GM21447 (cell line): ENCODE results near the gene PROM1.

Source experiments
- ATAC-seq: cut with Tn5 transposase; IDR thresholded peaks from one replicate; pipeline ENCODE4 v1.9.1; 2021; ENCODE audit not compliant: unreplicated experiment

PROM1 gene, protein sequence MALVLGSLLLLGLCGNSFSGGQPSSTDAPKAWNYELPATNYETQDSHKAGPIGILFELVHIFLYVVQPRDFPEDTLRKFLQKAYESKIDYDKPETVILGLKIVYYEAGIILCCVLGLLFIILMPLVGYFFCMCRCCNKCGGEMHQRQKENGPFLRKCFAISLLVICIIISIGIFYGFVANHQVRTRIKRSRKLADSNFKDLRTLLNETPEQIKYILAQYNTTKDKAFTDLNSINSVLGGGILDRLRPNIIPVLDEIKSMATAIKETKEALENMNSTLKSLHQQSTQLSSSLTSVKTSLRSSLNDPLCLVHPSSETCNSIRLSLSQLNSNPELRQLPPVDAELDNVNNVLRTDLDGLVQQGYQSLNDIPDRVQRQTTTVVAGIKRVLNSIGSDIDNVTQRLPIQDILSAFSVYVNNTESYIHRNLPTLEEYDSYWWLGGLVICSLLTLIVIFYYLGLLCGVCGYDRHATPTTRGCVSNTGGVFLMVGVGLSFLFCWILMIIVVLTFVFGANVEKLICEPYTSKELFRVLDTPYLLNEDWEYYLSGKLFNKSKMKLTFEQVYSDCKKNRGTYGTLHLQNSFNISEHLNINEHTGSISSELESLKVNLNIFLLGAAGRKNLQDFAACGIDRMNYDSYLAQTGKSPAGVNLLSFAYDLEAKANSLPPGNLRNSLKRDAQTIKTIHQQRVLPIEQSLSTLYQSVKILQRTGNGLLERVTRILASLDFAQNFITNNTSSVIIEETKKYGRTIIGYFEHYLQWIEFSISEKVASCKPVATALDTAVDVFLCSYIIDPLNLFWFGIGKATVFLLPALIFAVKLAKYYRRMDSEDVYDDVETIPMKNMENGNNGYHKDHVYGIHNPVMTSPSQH

DNA sequence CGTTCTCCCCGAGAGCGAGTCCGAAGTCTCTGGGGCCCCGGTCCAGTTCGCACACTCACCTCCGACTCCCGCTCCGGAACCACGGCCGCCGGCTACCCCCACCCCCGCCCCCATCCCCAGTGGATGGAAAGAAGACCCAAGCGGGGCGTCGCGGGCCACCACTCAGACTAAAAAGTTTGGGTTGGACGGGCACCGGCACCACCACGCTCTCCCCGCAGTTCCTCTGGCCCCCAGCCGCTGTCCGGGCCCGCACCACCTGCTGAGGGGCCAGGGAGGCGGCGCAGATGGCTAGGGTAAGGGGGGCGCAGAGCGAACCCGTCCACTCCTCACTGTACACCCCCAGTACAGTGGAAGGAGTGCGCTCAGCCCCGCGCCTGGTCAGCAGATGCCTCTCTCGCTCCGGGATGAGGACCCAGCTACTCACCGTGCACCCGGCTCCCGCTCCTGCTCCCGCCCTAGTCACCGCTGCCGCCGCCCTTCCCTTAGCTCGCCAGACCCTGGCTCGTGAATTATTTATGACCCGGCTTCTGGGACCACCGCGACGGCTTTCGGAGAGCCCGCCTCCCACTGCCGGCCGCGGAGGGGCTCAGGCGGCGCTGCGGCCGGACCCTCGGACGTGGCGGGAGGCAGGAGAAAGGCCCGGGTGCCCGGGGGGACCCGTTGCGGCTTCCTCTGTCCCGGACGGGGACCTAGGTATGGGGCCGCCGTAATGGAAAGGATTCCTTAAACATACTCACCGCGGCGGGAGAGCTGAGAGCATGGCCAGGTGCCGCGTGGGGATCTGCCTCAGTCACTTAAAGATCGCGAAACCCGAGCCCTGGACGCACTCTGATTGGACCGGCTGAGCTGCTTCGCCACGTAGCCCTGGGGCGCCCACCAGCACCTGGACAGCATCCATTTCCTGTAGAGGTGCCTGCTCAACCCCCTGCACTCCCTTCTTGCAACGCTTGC lies at the start of gene PROM1:
PROM1 (minus strand) TSS at position 783 of the 951 bp plus-strand sequence. CDS start 8,117 bp downstream, outside the sequence.
- ATAC-seq: no peak

DNA sequence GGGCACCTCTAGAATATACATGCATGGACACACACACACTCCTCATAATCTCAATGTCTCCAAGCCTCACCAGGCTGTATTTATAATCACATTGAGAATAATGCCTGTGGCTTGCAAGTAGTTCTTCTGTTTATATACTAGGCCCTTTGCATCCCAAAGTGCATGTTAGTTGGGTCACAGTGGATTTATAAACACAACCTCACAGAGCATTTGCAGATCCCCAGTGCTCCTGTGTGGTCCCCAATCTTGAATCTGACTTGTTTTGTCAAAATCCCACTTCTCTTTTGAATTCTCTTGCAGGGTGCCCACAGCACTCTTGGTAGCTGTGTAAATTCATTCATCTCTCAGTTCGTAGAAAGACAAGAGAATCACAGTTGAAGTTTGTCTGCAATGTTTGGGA lies 49.6 kb upstream of the PROM1 start:
- ATAC-seq: no peak

DNA sequence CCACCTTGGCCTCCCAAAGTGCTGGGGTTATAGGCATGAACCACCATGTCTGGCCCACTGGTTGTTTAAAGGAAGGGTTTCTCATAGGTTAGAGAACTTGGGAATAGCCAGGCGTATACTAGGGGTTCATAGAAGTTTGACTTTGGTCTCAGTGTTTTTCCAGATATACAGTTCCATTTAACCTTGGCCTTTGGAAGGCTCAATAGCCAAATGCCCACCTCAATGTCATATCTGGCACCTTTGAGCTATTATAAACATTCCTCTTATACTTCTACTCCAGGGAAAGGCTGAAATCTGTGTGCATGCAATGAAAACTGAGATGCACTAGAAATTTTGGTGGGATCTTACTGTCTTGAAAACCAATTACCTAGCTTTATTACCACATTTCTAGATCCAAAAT lies 47.5 kb upstream of the PROM1 start:
- no peak for ATAC-seq

DNA sequence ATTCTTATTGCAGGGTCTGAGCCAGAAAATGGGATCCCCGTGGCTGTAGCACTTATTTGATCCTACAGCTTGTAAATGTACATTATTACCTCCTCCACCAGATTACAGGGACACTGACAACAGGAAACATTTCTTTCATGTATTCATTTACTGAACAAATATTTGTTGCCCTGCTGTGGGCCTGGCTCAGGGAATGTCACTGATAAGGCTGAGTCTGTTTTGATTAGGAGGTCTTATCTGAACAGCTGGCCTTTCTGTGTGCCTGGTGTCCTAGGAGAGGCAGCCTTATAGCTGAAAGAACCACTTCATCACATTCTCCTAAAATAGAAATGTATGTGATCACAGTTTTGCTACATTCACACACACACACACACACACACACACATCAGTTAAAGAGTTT lies 45.5 kb upstream of the PROM1 start:
- ATAC-seq: no peak

DNA sequence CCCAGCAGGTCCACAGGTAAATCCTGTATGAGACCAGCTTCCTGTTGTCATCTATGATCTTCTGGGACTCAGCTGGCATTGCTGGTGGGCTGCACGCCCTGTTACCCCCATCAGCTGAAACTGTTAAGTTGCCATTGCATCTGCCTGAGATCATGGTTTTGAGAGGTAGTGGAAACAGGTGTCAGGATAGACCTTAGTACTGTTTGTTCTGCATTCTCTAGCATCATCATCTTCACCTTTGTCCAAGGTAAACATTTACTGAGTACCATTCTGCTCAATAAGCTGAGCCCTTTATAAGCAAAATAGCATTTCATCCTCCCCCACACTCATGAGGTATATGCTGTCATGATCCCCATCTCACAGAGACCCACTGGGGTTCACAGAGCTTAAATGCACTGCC lies 42.9 kb upstream of the PROM1 start:
- no peak for ATAC-seq

DNA sequence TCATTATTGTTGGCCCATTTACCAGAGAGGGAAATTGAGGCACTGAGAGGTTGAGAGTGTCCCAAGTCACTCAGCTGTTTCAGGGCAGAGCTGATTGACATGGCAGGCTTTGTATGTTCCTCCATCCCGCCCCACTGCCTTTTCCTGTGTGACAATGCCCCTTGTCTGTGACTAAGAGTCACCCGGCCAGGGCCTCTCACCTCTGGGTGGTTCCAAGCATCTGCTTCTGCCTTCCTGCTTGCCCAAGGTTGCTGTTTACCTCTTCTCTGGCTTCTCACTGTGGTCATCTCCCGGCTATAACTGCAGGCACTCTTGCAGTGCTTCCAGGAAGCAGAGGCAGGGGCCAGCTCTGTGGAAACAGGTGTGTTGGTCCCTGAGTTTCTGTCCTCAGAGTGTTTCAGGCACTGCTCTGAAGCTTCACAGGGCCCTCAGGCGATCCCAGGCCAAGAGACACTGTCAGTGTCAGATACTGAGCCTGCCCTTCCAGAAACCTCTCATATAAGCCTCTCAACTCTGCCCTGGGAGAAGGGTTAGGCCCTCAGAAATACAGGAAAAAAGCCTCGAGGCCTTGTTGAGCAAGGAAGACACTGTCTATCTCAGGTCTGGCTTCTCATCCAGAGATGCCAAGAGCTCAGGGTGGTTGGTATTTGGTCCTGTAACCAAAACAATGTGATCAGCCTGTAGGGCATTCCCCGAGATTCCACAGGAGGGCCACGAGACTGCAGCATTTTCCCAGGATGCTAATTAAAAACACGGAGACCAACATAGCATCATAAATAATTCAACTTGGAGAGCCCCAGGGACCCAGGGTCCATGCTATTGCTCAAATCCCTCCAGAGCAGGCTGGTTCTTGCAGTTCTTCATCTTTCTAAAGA lies 42.0 kb upstream of the PROM1 start:
- no peak for ATAC-seq

DNA sequence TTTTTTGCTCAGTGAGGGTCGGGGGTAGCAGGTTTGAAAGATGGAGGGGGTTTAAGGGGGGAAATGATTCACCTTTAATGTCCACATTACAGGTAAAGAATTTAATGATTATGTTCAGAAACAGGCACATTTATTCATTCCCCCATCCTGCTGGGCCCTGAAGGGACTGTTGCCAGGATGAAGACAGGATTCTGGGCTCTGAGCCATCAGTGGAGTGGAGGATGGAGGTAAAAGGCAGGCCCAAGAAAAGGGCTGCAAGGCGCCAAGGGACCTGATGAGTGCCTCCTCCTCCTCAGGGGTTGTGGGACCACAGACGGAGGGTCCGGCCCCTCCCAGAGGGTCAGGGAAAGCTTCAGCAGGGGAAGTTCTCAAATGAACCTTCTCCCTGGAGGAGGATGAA lies 40.4 kb upstream of the PROM1 start:
- no peak for ATAC-seq

DNA sequence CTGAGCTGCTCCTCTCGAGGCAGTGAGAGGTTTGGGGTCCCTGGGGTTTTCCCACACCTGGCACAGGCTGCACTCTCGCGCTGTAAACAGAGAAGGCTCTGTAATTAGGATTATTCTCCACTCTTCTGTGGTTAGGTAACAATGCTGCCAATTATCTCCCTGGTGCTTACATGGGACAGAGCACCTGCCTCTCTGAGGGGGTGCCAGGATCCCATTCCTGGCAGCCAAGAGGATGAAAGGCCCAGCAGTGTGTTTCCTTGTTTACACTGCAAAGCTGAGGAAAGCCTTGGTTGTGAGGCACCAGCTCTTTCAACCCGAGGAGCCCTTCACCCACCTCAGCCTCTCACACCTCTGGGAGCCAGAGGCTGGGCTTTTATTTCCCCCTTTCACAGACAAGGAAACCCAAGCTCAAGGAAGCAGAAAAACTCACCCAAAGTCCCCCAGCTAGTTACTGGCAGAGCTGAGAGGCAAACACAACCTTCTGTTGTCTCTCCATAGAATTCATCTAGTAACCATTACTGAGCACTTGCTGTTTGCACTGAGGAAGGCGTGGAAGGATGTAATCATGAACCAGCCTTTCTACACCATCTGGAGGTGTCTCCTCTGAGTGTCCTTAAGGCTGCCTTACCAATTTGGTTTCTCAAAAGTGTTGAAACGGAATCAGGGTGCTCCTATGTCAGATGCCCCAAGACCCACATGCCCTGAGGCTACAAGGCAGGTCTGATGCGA lies 39.7 kb upstream of the PROM1 start:
- no peak for ATAC-seq

DNA sequence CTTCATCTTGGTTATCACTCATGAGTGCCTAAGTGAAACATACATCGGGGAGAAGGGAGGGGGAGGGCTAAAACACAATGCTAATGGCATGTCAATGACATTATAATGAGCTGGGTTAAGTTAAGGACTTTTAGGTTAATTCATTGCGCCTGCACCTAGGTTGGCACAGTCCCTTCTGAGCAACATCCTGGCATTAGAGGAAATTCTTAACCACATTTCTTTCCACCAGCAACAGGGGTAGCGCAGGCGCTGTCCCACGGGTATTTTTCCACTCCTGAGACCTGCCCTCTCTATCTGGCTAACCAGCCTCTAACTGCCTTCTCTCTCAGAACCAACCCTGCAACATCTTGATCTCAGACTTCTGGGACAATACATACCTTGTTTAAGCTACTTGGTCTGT lies 39.0 kb upstream of the PROM1 start:
- ATAC-seq: no peak

DNA sequence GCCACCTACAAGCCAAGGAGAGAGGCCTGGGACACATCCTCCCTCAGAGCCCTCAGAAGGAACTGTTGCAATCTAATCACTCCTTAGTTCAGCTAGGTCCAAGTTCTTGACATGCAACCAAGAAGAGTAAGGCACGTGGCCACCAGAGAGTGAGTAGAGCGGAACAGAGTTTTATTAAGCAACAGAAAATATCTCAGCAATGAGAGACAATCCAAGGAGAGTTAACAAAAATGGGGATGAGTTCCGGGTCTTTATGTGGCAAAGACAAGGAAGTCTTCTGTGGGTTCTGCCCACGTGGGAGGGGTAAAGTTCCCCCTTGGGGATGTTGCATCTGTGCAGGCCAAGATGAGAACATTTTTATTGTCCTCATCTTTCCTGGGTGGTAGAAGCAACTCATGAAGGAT lies 38.5 kb upstream of the PROM1 start:
- no peak for ATAC-seq

DNA sequence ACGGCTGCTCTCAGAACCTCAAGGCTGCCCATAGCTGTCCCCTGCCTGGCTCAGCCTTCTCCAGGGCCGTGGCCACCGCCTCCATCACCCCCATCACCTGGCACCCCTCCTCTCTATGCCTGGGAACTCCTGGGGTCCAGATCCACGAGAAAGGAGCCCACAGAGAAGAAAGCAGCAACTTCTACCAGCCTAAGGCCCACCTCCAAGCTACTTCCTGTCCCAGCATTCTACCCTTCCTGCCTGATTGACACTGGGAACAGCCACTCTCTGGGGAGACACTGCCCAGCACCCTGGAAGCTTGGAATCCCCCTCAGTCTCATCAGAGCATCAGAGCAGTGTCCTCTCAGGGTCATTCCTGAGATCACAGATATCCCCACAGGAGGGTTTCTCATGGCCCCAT lies 36.9 kb upstream of the PROM1 start:
- no peak for ATAC-seq

DNA sequence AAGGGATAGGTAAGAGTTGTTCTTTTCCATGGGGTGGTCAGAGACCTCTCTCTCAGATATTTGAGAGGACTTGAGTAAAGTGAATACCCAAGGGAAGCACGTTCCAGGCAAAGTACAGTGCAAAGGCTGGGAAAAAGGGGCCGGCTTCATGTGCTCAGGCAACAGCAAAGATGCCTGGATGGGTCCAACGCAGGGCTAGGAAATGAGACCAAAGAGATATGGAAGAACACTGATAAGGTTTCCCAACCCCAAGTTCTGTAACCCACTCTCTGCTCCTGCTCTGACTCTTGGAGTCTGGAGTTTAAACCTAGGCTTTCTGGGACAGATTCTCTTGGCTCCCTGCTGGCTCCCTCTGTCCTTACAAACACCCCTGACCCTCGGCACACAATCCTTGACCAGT lies 36.2 kb upstream of the PROM1 start:
- no peak for ATAC-seq

DNA sequence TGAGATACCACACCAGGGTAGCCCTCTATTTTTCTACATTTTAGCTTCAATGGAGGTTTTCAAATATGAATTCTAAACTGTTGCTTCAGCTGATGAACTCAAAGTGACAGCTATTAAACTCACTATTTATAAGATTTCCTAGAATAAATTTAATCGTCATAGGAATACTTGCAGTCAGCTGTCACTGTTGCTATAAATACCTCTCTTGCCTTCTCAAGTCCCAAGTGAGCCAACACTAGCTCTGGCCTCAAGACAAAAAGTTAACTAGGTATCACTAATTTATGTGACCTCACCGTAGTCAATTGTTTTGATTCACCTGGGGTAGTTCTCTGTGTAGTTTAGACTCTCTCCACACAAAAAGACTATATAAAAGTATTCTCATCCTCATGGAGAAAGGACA lies 34.3 kb upstream of the PROM1 start:
- no peak for ATAC-seq

DNA sequence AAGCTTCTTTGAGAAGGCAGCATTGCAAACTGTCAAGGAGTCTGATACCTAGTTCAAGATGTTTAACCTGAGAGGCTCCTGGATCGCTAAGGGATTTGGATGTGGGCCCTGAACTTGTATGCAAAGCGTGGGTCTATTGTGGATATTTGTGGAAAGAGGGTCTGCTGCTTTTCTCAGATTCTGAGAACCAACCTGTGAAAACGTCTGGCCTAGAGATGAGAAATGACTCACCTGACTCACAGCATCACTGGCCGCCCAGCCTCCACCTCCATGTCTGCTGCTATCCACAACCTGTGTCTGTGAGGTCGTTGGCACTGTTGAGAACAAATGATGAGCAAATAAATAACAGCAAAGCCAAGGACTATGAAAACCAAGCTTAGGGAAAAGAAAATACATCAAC lies 33.3 kb upstream of the PROM1 start:
- ATAC-seq: no peak

DNA sequence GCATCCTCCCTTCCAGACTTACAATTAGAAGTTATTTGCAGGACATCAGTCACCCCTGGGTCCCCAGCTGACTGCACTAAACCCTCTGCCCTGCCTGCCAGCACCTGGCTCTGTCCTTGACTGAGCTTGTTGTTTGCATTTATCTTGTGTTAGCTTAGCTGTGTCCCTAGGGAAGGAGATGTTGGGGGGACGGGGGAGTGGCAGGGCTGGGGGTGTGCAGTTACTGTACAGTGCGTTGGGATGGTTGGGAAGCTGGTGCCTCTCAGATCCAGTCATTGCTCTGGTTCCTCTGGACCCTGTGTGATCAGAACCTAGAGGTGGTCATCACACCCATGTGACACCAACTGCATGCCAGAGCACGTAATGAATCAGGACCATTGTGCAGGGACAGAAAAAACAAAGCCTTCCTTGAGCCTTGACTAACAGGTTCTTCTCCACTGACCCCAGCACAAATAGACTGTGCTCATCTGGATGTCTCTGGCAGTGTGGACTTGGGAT lies 32.7 kb upstream of the PROM1 start:
- ATAC-seq: no peak

DNA sequence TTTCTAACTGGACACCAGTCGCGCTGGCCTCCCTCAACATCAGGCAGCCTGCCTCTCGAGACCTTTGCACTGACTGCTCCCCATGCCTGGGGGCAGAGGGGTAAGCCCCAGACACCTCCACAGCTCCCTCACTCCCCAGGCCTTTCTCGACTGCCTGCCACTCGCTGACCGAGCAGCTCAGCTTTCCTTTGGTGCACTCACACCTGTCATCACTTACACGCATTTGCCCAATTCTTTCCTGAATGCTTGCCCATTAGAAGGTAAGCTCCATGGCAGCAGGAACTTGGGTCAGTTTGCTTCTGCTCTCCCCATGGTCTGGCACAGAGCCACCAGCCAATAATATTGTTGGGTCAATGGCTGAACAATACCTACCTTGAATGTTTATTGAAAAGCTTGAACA lies 32.2 kb upstream of the PROM1 start:
- no peak for ATAC-seq

DNA sequence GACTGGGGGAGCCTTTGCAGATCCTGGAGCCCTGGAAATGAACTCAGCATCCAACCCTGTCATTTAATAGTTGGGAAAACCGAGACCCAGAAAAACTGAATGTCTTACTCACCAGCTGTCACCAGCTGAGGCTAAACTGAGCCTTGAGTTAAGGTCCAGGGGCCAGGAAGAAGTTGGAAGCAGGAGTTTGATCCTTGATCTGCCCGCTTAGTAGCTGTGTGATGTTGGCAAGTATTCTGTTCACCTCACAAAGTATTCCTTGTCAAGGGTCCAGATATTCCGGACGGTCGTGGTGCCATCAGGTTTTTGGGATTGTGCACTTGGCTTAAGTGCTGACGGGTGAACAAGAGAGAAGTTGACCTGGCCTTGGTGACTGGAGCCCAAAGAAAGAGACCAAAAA lies 30.7 kb upstream of the PROM1 start:
- no peak for ATAC-seq

DNA sequence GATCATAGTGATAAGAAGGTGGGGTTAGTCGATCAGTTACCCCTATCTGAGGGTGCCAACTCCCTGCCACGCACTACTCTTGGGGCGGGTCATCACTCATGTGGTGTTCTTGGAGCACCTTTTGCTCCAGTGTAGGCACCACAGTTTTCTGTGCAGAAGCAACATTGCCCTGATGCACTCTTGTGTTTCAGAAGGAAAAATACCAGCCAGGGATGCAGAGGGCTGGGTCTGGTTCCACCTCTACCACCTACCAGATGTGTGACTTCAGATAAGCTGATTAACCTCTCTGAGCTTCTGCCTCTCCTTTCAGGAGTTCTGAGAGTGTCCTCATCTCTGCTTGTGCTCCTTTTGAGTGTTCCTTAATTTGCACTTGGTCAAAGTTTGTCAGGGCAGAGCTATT lies 29.9 kb upstream of the PROM1 start:
- ATAC-seq: no peak

DNA sequence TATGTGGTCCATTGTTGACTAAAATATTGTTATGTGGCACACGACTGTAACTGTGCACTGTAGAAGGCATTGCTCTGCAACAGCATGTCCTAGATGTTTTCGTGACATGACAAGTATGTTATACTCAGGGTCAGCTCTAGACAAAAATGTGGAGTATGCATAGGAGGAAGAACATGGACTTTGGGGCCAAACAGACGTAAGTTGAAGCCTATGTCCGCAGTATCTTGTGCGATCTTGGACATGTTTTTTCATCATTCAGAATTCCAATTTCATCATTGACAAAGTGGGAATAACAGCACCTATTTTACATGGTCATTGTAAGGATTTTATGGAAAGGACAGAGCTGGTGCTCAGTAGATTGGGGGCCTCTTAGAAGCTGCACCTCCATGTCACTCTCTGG lies 27.7 kb upstream of the PROM1 start:
- no peak for ATAC-seq
